Measurements from ENCODE around the gene MRPL24. TPM values are rescaled to one million over a fixed set of nuclear protein-coding genes. Genes with fewer than 3 reads are reported as not detected.

The MRPL24 gene
- polyA plus RNA-seq, 10 donors, result 58.4 to 72.1 (median 65.6) TPM

GRCh38 chr1:156714830-156715229, 26.1 kb downstream of the MRPL24 start:
- no peak for DNase-seq

DNA sequence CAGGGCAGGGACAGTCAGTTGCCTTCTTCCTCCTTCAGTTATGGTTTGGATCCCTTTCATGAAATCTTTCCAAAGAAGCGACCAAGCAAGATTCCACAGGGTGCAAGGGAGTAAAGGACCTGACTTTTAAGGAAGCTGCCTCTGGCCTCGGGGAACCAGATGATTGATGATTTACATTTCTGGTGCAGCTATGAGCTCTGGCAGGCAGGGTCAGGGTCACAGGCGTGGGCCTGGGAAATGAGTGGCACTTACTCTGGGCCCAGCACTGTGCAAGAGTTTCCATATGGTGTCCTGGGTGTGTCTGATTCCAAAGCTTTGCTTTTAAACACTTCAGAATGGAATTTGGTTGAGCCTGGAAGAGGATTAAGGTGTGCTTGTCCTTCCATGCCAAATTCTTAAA, 28.3 kb downstream of the MRPL24 start:
- DNase-seq, result no peak

DNA sequence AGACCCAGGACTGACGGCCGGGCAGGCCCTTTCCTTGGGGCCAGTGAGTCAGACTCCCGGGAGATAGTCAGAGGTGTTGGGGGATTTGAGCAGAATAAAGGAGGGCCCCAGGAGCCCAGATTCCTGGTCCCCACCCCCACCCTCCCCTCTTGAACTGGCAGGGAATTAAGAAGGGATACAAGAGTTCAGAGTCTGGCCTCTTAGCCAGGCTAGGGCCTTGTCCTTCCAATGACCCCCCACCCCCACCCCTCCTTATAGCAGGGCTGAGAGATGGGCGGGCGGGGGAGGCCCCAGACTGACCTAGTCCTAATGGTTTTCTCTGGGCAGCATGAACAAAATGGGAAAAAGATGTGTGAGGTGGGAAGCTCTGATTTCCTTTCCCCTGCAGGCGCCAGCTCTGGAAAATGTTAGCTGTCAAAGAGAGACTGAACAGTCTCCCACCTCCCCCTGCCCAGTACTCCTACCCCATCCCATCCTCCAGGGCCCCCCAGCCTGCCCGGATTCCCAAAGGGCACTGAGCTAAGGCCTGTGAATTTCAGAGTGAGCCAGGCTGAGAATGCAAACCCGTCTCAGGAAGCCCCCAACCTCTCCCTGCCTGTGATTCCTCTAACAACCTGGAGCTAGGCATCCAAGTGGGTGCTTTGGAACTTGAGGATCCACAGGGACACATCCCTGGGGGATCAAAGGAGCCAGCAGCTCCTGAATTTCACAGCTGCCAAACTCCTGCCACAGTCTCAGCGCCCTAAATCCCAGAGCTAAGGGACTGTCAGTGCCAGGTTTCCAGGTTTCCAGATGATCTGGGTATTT, 29.7 kb downstream of the MRPL24 start:
- peak in 2 of 3 donors; percentile 67 to 78 for DNase-seq

DNA sequence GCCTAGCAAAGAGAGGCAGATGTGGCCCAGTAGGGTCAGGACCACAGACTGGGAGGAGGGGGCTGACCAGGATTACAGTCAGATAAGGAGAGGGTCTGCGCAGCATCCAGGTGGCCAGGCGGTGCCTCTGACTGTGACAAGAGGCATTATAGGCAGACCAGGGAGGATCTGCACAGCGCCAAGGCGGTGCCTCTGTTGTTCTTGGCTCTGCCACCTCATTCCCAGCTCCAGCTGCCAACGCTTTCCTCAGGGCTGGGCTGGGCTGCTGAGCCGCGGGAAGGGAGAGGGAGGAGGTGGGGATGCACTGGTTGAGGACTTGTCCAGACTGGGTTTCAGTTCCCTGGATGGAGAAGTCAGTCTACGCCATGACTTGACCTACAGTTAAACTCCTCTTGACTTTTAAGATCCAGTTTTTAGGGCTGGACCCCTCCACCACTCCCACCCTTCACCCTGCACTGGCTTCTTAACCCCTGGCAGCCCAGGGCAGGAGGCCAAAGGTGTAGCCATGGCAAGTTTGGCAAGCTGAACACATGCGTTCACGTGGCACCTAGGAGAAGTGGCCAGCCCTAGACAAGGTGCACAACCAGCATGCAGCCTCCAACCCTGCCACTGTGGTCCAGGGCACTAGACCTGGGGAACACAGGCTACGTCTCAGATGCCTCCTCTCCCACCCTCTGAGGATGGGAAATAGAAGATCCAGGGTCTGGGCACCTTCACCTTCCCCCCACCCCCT, 31.0 kb downstream of the MRPL24 start:
- peak in 2 of 3 donors; percentile 63 to 70 for DNase-seq

- DNase-seq, result peak in 1 of 3 donors; percentile 48
Observed at GRCh38 chr1:156709031-156709430, 31.9 kb downstream of the MRPL24 start.

DNA sequence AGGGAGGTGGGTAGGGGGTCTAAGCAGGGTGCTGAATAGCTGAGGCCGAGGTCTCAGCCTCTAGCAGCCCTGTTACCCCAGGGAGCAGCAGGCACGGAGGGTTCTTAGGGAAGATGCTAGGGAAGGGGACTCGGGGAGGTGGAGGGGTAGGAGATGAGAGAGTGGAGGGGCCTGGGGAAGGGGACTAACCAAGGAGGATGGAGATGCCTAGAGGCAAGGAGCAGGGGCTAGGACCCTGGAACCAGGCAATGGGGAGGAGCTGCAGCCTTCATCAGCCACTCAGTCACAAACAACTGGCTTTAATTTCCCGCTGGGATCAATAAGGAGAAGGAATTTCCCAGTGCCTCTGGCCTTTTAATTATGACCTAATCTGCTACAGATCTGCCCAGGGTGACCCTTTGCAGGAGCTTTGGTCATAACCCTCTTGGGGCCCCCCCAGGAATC, 32.6 kb downstream of the MRPL24 start:
- no peak for DNase-seq

DNA sequence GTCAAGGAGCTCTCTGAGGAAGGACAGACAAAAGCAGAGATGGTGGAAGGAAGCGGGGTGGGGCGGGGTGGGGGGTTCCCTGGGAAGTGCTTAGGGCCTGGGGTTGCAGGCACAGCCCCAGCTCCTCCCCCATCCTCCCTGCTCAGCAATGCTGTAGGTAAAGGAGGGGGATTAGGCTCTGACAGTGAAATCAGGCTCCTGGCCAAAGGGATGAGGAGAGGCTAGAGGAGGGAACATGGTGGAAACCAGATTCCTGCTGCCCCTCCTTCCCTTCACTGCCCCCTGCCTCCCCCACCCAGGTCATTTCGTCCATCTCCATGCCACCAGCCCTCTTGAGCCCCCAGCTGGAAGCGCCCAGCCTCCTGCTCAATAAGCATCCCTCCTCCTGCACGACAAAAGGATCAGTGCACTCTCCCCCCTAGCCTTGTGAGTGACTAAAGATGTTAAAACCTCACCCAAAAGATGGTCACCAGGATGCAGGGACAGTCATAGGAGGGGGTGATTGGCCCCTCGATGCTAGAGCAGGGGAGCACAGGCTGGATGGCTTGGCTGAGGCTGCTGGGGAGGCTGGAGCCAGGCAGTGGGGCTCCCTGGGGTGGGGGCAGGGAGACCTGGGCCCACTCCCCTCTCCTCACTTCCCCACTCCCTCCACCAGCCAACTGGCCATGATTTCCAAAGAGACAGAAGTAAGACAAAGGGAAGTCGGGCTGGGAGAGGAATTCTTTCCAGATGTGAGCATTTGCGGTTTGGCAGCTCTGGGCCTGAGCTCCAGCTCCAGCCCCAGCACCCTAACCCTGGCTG, 33.3 kb downstream of the MRPL24 start:
- DNase-seq, result peak; percentile 68 to 94 (median 85)

DNA sequence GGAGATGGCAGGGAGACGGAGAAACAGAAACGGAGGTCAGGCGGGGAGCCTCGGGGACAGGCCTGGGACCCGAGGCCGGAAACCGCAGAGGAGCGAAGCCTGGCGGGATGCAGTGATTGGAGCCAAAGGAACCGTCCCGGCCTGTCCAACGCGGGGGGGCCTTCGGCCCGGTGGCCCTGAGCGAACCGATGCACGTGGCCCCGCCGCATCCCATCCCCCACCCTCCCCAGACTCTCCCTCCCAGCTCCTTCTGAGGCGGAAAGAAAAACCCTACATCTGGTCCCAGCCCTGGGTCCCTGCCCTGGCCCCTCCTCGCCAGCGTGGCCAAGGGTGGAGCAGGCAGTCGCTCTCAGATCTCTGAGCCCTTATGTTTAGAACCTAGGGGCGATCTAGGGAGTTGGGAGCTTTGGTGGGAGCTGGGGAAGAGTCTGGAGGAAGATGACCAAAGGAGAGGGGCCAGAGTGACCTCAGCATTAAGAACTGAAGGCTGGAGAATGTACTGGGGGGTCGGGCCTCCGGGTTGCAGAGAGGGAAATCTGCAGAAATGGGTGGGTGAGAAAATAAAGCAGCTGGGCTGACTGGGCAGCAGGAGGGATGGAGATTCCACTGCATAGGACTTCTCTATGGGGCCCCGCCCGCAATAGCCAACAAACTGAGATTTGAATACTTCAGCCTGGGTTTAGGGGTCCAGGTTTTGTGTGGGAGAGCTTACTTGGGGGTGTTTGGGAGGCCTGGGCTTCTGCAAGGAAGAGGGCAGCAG, 34.1 kb downstream of the MRPL24 start:
- peak; percentile 82 to 97 (median 94) for DNase-seq

- peak; percentile 78 to 96 (median 89) for DNase-seq
Observed at GRCh38 chr1:156705918-156706656, 34.8 kb downstream of the MRPL24 start.

- peak; percentile 68 to 95 (median 78) for DNase-seq
Observed at GRCh38 chr1:156705321-156705917, 35.5 kb downstream of the MRPL24 start, which contains the start of gene CRABP2. TSS of gene CRABP2 (minus strand) at chr1:156705583. CDS start at chr1:156705446, 137 bp downstream.

- peak in 1 of 3 donors; percentile 69 for DNase-seq
Observed at GRCh38 chr1:156704930-156705320, 36.0 kb downstream of the MRPL24 start.

DNA sequence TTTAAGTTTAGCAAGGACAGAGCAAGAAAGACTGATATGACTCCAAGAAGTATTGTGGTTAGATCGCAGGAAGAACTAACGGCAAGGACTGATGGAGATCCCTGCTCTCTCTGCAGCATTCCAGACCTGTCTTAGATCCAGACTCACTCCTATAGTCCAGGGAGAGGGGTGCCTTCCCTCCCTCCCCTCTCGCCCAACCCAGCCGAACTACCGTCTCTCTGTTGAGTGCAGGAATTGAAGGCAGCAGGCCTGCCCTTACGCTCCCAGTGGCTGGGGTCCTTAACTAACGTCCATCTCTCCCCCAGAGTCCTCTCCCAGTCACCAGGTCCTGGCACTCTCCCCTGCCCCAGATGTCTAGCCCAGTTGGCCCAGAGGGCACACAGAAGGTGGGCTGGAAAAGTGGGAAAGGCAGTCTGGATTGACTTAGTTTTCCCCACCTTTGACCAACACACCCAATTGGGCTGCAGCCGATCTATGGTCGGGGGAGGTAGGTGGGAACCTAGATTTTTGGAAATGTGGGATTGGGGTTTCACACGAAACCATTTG, 36.6 kb downstream of the MRPL24 start:
- peak in 1 of 3 donors; percentile 50 for DNase-seq

GRCh38 chr1:156703741-156704140, 37.1 kb downstream of the MRPL24 start:
- peak in 1 of 3 donors; percentile 26 for DNase-seq

DNA sequence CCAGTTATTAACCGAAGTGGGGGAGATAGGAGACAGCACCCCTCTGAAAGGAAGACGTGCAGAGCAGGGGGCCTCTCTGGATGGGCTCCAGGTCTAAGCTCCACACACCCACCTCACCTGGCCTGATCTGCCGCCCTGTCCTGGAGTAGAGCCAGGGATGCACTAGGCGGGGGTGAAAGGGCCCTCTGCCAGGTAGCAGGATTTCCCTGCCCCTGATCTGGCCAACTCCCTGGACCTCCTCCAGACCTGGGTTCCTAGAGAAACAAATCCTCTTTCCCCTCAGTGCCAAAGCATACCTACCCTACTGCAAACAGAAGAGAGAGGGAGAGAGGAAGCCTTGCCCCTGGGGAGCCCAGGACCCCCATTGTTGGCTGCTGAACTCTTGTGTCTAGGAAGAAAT, 37.6 kb downstream of the MRPL24 start:
- DNase-seq, result peak in 1 of 3 donors; percentile 21

- no peak for DNase-seq
Observed at GRCh38 chr1:156700736-156701531, 40.0 kb downstream of the MRPL24 start.

DNA sequence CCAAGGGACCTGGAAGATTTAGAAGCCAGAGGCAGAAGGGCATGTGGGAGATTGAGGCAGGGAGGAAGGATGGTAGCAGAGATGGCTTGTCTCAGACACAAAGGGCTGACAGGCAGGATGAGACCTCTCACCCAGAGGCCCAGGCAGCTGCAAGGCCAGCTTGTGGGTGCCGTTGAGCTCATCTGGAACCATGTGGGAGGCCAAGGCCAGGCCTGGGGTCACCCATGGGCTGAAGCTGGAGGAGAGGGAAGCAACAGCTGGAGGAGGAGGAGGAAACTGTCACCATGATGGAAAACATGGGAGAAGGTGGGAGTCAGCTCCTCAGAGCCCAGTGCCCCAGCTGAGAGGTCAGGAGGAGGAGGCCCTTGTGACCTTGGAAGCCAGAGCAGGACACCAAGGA, 41.9 kb downstream of the MRPL24 start:
- no peak for DNase-seq

DNA sequence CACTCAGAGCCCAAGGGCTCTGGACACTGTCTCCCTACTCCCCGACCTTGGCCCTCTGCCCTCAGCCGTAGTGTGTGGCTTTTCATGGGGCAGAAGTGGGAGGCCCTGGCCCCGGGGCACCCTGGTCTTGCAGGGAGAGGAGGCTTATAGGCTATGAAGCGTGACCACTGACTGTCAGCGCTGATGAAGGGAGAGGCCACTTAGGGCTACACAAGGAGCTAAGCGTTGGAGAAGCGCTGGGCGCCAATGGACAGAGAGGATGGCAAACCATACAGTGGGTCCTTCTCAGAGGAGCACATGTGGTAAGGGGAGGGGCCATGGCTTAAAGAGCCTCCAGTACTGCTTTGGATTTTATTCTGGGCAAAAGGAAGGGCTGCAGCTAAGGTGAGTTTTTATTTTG, 43.4 kb downstream of the MRPL24 start:
- DNase-seq, result no peak

- DNase-seq, result no peak
Observed at GRCh38 chr1:156696755-156697154, 44.1 kb downstream of the MRPL24 start.

DNA sequence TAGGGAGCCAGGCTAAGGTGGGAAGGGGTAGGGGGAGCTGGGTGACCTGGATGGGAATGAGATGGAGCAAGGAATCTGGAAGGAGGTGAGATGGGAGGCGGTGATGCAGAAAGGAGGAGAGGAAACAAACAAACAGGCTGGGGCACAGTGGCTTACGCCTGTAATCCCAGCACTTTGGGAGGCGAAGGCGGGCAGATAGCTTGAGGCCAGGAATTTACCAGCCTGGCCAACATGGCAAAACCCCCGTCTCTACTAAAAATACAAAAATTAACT, 46.3 kb downstream of the MRPL24 start:
- DNase-seq, result no peak

All from muscle of back (tissue), 11 donors.